GM21723 (cell line): ENCODE results near the gene ZC3H7B.

Experiments
- ATAC-seq: cut with Tn5 transposase; IDR thresholded peaks from one replicate; pipeline ENCODE4 v1.9.1; 2021; ENCODE audit warnings: mild to moderate bottlenecking, moderate library complexity; ENCODE audit not compliant: unreplicated experiment

The ZC3H7B gene

GRCh38 chr22:41324821-41325528, 23.6 kb downstream of the ZC3H7B start:
- no peak for ATAC-seq

DNA sequence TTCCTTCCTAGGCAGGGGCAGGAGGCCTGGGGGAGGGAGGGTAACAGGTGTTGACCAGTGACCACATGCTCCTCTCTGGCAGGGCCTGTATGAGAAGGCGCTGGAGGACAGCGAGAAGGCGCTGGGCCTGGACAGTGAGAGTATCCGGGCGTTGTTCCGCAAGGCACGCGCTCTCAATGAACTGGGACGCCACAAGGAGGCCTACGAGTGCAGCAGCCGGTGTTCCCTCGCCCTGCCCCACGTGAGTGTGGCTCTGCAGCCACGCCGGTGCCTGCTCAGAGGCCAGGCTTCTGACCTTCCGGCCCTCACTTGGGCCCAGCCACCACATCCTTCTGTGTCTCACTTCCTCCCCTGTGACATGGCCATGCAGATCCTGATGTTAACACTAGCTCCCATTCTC, 25.8 kb downstream of the ZC3H7B start:
- ATAC-seq = no peak

DNA sequence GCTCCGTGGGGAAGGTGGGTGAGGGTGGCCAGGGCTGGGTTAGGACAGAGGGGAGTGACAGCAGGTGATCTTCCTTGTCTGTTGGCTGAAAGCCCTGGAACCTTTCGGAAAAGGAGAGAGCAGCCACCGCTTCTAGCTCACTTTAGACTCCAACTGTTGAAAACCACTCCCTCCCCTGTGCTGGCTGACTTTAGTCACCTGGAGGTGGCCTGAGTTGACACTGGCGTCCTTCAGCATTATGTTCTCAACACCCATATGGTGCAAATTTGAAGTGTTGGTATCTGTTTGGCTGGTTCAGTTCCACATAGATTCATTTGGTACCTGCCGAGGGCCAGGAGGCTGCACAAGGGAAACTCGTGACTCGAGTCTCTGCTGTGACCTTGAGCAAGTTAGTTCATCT, 28.8 kb downstream of the ZC3H7B start:
- no peak for ATAC-seq

GRCh38 chr22:41332217-41332939, 31.1 kb downstream of the ZC3H7B start:
- no peak for ATAC-seq

DNA sequence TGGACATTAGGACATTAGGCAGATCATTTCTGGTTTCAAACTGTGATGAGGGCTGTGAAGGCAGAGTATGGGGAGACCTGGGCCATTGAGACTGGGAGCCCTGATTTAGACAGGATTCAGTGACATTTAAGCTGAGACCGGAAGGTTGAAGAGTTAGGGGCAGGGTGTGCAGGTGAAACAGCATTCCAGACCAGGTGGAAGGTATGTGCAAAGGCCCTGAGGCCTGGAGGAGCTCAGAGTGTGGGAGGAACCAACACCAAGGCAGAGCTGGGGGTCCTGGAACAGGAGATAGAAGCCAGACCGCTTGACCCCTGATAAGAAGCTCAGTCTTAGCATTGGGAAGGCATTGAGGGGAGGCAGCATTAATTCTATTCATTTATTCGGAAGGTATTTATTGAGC, 32.5 kb downstream of the ZC3H7B start:
- no peak for ATAC-seq

DNA sequence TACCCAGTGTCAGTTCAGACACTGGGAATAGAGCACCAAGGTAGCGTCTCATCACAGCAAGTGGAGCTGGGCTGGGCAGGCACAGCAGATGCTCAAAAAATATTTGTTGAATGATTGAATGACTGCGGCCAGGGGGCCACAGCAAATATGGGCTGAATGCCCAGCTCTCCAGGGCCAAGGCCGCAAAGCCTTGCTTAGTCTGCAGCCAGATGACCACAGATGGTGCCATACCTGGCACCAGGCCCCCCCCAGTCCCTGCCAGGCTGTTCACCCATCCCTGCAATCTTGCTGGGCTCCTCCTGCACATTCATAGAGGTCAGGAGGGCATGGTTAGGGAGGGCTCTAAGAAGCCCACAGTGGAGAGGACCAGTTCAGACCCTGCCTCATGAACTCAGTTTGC, 32.9 kb downstream of the ZC3H7B start:
- no peak for ATAC-seq

- no peak for ATAC-seq
These were observed 33.8 kb downstream of the ZC3H7B start for GRCh38 chr22:41334951-41335635.

GRCh38 chr22:41338614-41339212, 37.4 kb downstream of the ZC3H7B start:
- no peak for ATAC-seq

DNA sequence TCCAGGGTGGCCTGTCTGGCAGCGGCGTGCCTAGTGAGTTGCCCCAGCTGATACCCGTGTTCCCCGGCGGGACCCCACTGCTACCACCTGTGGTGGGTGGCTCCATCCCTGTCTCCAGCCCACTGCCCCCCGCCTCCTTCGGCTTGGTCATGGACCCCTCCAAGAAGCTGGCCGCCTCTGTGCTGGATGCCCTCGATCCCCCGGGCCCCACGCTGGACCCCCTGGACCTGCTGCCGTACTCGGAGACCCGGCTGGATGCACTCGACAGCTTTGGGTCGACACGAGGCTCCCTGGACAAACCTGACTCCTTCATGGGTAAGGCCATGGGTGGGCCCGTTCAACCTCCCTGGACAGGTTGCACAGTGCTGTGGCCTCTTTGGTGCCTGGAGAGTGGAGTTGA, 38.5 kb downstream of the ZC3H7B start:
- ATAC-seq = no peak

DNA sequence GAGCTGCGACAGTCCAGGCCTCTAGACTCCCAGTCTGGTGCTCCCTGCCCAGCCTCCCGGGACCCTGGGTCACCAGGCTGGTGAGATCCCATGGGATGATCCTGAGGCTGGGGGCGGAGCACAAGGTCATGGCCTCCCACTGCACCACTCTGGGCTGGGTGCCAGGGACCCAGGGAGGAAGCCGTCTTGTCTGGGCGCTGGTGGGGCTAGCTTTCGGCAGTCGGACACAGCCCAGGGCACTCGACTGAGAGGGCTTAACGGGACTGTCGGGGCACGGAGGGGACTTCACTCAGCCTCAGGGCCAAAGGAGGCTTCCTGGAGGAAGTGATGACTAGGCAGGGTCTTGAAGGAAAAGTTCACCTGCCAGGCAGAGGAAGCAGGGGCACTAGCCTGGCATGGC, 39.0 kb downstream of the ZC3H7B start:
- ATAC-seq = no peak

DNA sequence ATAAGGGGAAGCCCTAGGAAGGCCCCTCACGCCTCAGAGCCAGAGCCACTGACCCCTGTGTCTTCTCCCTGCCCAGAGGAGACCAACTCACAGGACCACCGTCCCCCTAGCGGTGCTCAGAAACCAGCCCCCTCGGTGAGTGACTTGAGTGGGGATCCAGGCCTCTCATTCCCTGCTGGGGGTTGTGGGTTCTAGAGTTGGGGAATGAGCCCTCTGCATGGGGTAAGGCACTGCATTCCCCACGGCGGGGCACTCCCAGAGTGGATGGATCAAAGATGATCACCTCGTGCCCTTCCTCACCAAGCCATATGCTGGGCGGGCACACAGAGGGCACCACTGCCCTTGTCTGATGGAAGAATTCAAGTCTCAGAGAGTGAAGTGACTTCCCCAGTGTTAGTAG, 39.7 kb downstream of the ZC3H7B start:
- no peak for ATAC-seq

- ATAC-seq = no peak
These were observed 40.7 kb downstream of the ZC3H7B start for GRCh38 chr22:41341990-41342389.

GRCh38 chr22:41343300-41343699, 42.0 kb downstream of the ZC3H7B start:
- ATAC-seq = no peak

GRCh38 chr22:41343717-41344116, 42.4 kb downstream of the ZC3H7B start:
- ATAC-seq = no peak

DNA sequence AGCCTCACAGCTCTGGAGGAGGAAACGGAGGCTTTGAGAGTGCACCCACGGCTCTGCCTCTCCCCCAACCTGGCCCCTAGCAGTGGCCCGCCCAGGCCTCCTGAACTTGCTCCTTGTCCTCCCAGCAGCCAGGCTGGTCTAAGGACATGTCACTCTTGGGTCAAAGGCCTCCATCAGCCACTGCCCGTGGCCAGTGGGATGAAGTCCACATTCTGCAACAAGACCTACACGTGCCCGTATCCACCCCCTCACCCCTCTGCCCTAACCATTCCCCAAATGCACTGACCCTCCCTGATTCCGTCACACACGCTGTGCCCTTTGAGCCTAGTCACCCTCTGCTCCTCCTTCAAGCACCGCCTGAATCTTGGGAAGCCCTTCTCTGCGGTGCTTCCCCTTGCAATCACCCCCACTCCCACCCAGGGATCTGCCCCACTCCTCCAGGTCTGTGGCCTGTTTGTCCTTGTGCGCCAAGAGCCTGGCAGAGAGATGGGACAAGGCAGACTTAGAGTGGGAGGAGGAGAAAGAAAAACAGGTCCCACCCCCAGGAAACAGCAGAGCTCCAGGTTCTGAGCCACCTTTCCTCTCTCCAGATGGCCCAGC, 43.0 kb downstream of the ZC3H7B start:
- ATAC-seq = no peak

- ATAC-seq = no peak
These were observed 44.5 kb downstream of the ZC3H7B start for GRCh38 chr22:41345807-41346335.

DNA sequence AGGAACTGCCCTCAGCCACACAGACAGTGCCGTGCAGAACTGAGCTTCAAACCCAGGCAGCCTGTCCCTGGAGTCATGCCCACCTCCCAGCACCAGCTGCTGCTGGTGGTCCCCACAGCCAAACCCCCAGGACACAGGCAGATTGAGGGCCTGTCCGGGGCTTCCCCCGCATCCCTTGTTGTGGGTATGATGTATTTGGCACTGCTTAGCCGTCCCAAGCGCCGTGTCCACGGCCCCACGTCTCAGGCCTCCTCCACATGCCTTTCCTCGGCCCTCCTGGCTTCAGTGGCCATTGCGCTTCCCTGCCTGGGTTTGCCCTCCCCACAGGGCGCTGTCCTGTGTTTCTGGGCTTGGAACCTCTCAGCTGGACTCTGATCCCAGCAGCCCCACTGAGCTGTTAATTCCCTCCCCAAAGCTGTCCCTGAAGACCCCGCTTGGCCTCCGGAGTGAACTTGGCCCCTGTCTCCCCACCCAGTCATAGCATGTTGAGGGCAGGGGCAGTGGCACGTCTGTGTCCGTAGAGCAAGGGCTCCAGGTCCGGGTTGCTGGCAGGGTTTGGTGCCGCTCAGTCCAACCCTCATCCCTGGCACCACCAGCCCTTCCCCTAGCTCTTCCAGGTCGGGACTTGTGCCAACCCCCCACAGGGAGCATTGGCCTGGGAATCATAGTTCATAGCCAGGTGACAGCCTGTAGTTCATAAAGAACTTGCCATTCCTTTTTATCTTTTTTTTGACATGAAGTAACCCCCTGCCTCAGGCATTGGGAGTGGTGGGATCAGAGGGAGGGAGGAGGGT, 45.9 kb downstream of the ZC3H7B start:
- ATAC-seq = no peak

DNA sequence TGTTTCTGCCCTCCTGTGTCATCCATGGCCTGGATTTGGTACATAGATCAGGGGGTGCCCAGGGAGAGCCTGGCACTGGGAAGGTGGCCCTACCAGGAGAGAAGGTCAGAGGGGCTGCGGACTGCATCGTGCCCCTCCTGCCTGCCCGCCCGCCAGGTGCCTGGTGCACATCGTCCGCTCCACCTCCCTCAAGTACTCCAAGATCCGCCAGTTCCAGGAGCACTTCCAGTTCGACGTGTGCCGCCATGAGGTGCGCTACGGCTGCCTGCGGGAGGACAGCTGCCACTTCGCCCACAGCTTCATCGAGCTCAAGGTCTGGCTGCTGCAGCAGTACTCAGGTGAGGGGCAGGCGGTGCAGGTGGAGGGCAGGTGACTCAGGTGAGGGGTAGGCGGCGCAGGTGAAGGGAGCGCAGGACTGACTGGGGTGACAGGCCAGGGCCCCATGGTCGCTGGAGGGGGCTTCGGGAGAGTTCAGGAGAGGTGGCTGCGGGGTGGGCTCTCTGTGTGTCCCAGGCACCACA, 47.7 kb downstream of the ZC3H7B start:
- ATAC-seq = no peak

GRCh38 chr22:41350087-41350486, 48.8 kb downstream of the ZC3H7B start:
- ATAC-seq = no peak

DNA sequence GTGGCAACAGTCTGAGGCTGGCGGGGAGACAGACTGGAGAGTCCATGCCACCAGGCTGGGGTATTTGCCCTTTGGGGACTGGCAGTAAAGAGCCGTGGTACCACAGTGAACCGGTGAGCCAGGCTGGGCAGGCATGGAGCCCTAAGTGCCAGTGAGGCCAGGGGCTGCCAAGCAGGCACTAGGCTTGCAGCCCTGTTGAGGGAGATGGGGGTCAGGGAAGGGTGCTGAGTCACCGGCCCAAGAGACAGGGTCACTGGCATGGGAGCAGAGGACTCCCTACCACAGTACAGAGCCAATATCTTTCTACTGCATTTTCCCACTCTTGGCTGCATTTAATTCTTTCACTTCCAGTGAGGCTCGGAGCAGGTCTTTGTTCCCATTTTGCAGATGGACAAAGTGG, 49.7 kb downstream of the ZC3H7B start:
- no peak for ATAC-seq
